Left kidney (tissue), 2 donors: ENCODE measurements around the gene SPTAN1. TPM values are rescaled to one million over a fixed set of nuclear protein-coding genes. Genes with fewer than 3 reads are reported as not detected.

ENCODE experiments used
- DNase-seq: peaks from one replicate; pipeline ENCODE4 v3.0.0-alpha.2; 2013
- polyA plus RNA-seq: library from polyadenylated mRNA; unstranded; fragments of 120-200 nt; gene quantifications from one replicate; pipeline ENCODE4 v1.2.1, GENCODE V29; 2013; ENCODE audit not compliant: insufficient read length

SPTAN1 gene
- polyA plus RNA-seq, 1 donor: 407 TPM

GRCh38 chr9:128595471-128595870 is 43.1 kb downstream of the SPTAN1 start:
- DNase-seq: no peak

- no peak for DNase-seq
Observed at GRCh38 chr9:128600099-128600498, 47.7 kb downstream of the SPTAN1 start.

- no peak for DNase-seq
Observed at GRCh38 chr9:128603697-128604096, 51.3 kb downstream of the SPTAN1 start.

- no peak for DNase-seq
Observed at GRCh38 chr9:128607642-128608350, 55.4 kb downstream of the SPTAN1 start.

GRCh38 chr9:128610897-128611296 is 58.5 kb downstream of the SPTAN1 start:
- no peak for DNase-seq

- no peak for DNase-seq
Observed at GRCh38 chr9:128611600-128612394, 59.4 kb downstream of the SPTAN1 start.

- no peak for DNase-seq
Observed at GRCh38 chr9:128614728-128615127, 62.3 kb downstream of the SPTAN1 start.

GRCh38 chr9:128615571-128615970 is 63.2 kb downstream of the SPTAN1 start:
- no peak for DNase-seq

GRCh38 chr9:128617943-128618342 is 65.6 kb downstream of the SPTAN1 start:
- DNase-seq: no peak

- DNase-seq: no peak
Observed at GRCh38 chr9:128619127-128619526, 66.7 kb downstream of the SPTAN1 start.

GRCh38 chr9:128619779-128620178 is 67.4 kb downstream of the SPTAN1 start:
- DNase-seq: no peak

- DNase-seq: no peak
Observed at GRCh38 chr9:128621730-128622455, 69.5 kb downstream of the SPTAN1 start.

GRCh38 chr9:128624566-128624965 is 72.2 kb downstream of the SPTAN1 start:
- DNase-seq: no peak

GRCh38 chr9:128625391-128626146 is 73.2 kb downstream of the SPTAN1 start:
- DNase-seq: no peak

GRCh38 chr9:128626181-128626580 is 73.8 kb downstream of the SPTAN1 start:
- DNase-seq: no peak

- no peak for DNase-seq
Observed at GRCh38 chr9:128627127-128627715, 74.8 kb downstream of the SPTAN1 start.

GRCh38 chr9:128627906-128628305 is 75.5 kb downstream of the SPTAN1 start:
- DNase-seq: no peak

GRCh38 chr9:128628471-128629048 is 76.2 kb downstream of the SPTAN1 start:
- no peak for DNase-seq

GRCh38 chr9:128629136-128629535 is 76.7 kb downstream of the SPTAN1 start:
- DNase-seq: no peak

GRCh38 chr9:128629852-128630545 is 77.6 kb downstream of the SPTAN1 start:
- no peak for DNase-seq

GRCh38 chr9:128631636-128632035 is 79.2 kb downstream of the SPTAN1 start:
- no peak for DNase-seq
